KMS-11 (cell line): ENCODE results near the gene UBR4.

Experiments
- H2AFZ ChIP-seq: fragments of 200-600 bp; sonication (generic); 2 replicates; pipeline ENCODE4 v1.6.1; 2016; ENCODE audit warnings: antibody characterized with exemption, mixed run types, low read depth
- H3K27ac ChIP-seq: fragments of 200-600 bp; sonication (generic); 2 replicates; pipeline ENCODE4 v1.6.1; 2016; ENCODE audit warnings: mild to moderate bottlenecking, mixed run types
- H3K27me3 ChIP-seq: fragments of 200-600 bp; sonication (generic); 2 replicates; pipeline ENCODE4 v1.6.1; 2017; ENCODE audit warnings: mild to moderate bottlenecking, low read depth, mixed run types, moderate library complexity; ENCODE audit not compliant: insufficient read depth
- H3K36me3 ChIP-seq: fragments of 200-600 bp; sonication (generic); 2 replicates; pipeline ENCODE4 v1.6.1; 2017; ENCODE audit warnings: mild to moderate bottlenecking, mixed run types; ENCODE audit not compliant: insufficient read depth
- H3K4me1 ChIP-seq: fragments of 200-600 bp; sonication (generic); 2 replicates; pipeline ENCODE4 v1.6.1; 2016; ENCODE audit warnings: mild to moderate bottlenecking, low read depth, mixed run types; ENCODE audit not compliant: poor library complexity, severe bottlenecking
- H3K4me2 ChIP-seq: fragments of 200-600 bp; sonication (generic); 2 replicates; pipeline ENCODE4 v1.7.0; 2016; ENCODE audit warnings: mild to moderate bottlenecking, mixed run types
- H3K4me3 ChIP-seq: fragments of 200-600 bp; sonication (generic); IDR thresholded peaks from 2 replicates; pipeline ENCODE4 v1.6.1; 2017; ENCODE audit warnings: low read depth, low read length, mixed read lengths; ENCODE audit not compliant: insufficient read depth
- H3K79me2 ChIP-seq: fragments of 200-600 bp; sonication (generic); 2 replicates; pipeline ENCODE4 v1.6.1; 2016; ENCODE audit warnings: low read depth, mixed run types; ENCODE audit not compliant: insufficient read depth
- H3K9ac ChIP-seq: fragments of 200-600 bp; sonication (generic); 2 replicates; pipeline ENCODE4 v1.6.1; 2016; ENCODE audit warnings: mild to moderate bottlenecking, mixed run types
- H4K20me1 ChIP-seq: fragments of 200-600 bp; sonication (generic); 2 replicates; pipeline ENCODE4 v1.6.1; 2016; ENCODE audit warnings: mild to moderate bottlenecking, mixed run types; ENCODE audit not compliant: insufficient read depth
- TF ChIP-seq, protein P1 (sequence below): fragments of 200-600 bp; sonication (generic); conservative IDR thresholded peaks from 2 replicates; pipeline ENCODE4 v1.6.1; 2017; ENCODE audit warnings: low read depth, mild to moderate bottlenecking, antibody characterized with exemption, low read length, moderate library complexity, mixed read lengths

The UBR4 gene

DNA sequence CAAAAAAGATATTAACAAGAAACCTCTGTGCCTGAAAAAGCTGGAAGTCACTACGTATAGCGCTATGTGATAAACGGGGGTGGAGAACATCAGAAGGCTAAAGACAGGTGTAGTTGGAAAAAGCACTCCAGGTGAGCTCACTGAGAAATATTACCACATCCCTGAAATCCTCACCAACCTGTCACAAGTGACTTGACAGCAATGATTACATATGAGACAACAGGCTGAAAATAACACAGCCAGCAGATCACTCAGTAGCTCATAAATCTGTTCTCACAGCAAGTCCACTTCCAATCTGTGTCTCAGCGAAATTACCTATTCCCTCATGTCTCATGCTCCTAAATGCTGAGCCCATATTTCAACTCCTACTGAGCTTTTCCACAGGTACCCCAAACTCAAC, 120.5 kb downstream of the UBR4 start:
- Histone ChIP-seq H3K9ac (no peak overlapping the region), H3K4me3 (no peak overlapping the region), H4K20me1 (no peaks in the 10 kb centered on the region), H3K27me3 (no peaks in the 10 kb centered on the region), H2AFZ (no peak overlapping the region), H3K4me1 (peaks cover 16% of the 10 kb centered on the region), H3K79me2 (no peaks in the 10 kb centered on the region), H3K36me3 (peaks cover 5% of the 10 kb centered on the region; the same call in 1 of the 2 replicates), H3K4me2 (no peak overlapping the region), H3K27ac (no peak overlapping the region)
- TF ChIP-seq, protein P1, sequence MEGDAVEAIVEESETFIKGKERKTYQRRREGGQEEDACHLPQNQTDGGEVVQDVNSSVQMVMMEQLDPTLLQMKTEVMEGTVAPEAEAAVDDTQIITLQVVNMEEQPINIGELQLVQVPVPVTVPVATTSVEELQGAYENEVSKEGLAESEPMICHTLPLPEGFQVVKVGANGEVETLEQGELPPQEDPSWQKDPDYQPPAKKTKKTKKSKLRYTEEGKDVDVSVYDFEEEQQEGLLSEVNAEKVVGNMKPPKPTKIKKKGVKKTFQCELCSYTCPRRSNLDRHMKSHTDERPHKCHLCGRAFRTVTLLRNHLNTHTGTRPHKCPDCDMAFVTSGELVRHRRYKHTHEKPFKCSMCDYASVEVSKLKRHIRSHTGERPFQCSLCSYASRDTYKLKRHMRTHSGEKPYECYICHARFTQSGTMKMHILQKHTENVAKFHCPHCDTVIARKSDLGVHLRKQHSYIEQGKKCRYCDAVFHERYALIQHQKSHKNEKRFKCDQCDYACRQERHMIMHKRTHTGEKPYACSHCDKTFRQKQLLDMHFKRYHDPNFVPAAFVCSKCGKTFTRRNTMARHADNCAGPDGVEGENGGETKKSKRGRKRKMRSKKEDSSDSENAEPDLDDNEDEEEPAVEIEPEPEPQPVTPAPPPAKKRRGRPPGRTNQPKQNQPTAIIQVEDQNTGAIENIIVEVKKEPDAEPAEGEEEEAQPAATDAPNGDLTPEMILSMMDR: no peak

- Histone ChIP-seq H3K4me2 (no peak overlapping the region), H3K9ac (no peak overlapping the region), H3K4me1 (peaks cover 16% of the 10 kb centered on the region), H3K4me3 (no peak overlapping the region), H3K79me2 (no peaks in the 10 kb centered on the region), H3K27ac (no peak overlapping the region), H4K20me1 (no peaks in the 10 kb centered on the region), H3K36me3 (peaks cover under 1% of the 10 kb centered on the region; the same call in 1 of the 2 replicates), H2AFZ (no peak overlapping the region), H3K27me3 (no peaks in the 10 kb centered on the region)
- TF ChIP-seq, protein P1: no peak
Observed at GRCh38 chr1:19088717-19089442, 121.2 kb downstream of the UBR4 start.

GRCh38 chr1:19087737-19088594, 122.1 kb downstream of the UBR4 start:
- no peak overlapping the region for H2AFZ ChIP-seq
- no peak overlapping the region for H3K9ac ChIP-seq
- TF ChIP-seq, protein P1: no peak
- no peak overlapping the region for H3K4me3 ChIP-seq
- H4K20me1 ChIP-seq: no peaks in the 10 kb centered on the region
- no peak overlapping the region for H3K27ac ChIP-seq
- no peak overlapping the region for H3K4me2 ChIP-seq
- no peaks in the 10 kb centered on the region for H3K79me2 ChIP-seq
- H3K4me1 ChIP-seq: peaks cover 16% of the 10 kb centered on the region
- H3K27me3 ChIP-seq: no peaks in the 10 kb centered on the region
- no peaks in the 10 kb centered on the region; the same call in 1 of the 2 replicates for H3K36me3 ChIP-seq

DNA sequence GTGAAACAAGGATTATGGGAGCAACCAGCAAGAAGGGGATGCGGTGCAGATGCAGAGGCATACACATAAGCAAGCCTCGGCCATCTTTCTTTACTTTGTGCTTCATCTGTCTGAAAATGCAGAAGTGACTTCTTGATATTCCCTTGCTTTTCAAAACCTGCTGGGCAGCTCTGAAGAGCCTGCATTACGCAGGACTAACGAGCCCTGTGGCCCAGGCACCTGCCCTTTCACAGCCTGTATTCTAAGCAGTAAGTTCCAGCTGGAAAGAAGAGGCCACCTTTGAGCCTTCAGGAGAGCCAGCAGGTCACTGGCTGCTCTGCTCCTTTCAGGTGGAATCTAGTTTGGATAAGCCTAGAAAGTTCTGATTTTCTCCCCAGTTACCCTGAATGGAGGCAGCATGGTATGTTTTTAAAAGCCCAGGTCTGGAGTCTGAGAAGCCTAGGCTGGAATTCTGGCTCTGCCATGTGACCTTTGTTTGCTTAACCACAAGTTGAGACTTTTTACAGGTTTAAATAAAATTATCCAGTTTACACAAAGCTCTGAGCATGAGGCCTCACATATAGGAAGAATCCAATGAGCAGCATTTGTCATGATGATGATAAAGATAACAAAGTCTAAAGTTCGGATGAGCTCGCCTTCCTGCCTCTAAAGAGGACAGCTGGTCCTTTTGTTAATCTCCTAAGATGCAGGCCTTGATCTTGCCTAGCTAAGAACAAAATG, 122.9 kb downstream of the UBR4 start:
- no peaks in the 10 kb centered on the region for H3K27me3 ChIP-seq
- H3K4me3 ChIP-seq: no peak overlapping the region
- TF ChIP-seq, protein P1: no peak
- H3K4me2 ChIP-seq: no peak overlapping the region
- H3K79me2 ChIP-seq: no peaks in the 10 kb centered on the region
- H3K4me1 ChIP-seq: peaks cover 16% of the 10 kb centered on the region
- no peak overlapping the region for H3K27ac ChIP-seq
- H3K36me3 ChIP-seq: no peaks in the 10 kb centered on the region; the same call in 1 of the 2 replicates
- no peak overlapping the region for H2AFZ ChIP-seq
- no peaks in the 10 kb centered on the region for H4K20me1 ChIP-seq
- H3K9ac ChIP-seq: no peak overlapping the region
